DMS114 treated with DMSO at 0.1 percent for 48 hours (cell line): ENCODE results near the gene SVEP1.
"Not testable (repeated sequence)": the region's sequence is repeated elsewhere in the genome, so short reads cannot be mapped to it uniquely, and the experiment has no call there.

ENCODE experiments used
- DNase-seq: peaks from one replicate; lab custom pipeline; 2025; ENCODE audit not compliant: unreplicated experiment; lab: John Stamatoyannopoulos, UW

Gene SVEP1

GRCh38 chr9:110382731-110383130 is 196.8 kb downstream of the SVEP1 start:
- DNase-seq: no peak

GRCh38 chr9:110371411-110372007 is 208.0 kb downstream of the SVEP1 start:
- no peak for DNase-seq

GRCh38 chr9:110370315-110370714 is 209.2 kb downstream of the SVEP1 start:
- DNase-seq: no peak

- DNase-seq: no peak
These were observed 215.1 kb downstream of the SVEP1 start for GRCh38 chr9:110364451-110364850.

- not testable (repeated sequence) for DNase-seq
These were observed 220.5 kb downstream of the SVEP1 start for GRCh38 chr9:110358992-110359391.

GRCh38 chr9:110357505-110357904 is 222.0 kb downstream of the SVEP1 start:
- DNase-seq: no peak

GRCh38 chr9:110356639-110357395 is 222.7 kb downstream of the SVEP1 start:
- DNase-seq: no peak

- DNase-seq: no peak
These were observed 223.6 kb downstream of the SVEP1 start for GRCh38 chr9:110355911-110356310.

GRCh38 chr9:110351009-110351467 is 228.5 kb downstream of the SVEP1 start:
- DNase-seq: no peak

- no peak for DNase-seq
These were observed 233.2 kb downstream of the SVEP1 start for GRCh38 chr9:110346325-110346724.

- DNase-seq: no peak
These were observed 234.7 kb downstream of the SVEP1 start for GRCh38 chr9:110344821-110345220.

GRCh38 chr9:110343551-110343950 is 236.0 kb downstream of the SVEP1 start:
- DNase-seq: no peak

- no peak for DNase-seq
These were observed 239.2 kb downstream of the SVEP1 start for GRCh38 chr9:110340306-110340705.

- no peak for DNase-seq
These were observed 241.4 kb downstream of the SVEP1 start for GRCh38 chr9:110338143-110338542.

- DNase-seq: no peak
These were observed 241.8 kb downstream of the SVEP1 start, which contains the start of gene TXNDC8 for GRCh38 chr9:110337727-110338126. TSS of gene TXNDC8 (minus strand) at chr9:110337863.

GRCh38 chr9:110336363-110336762 is 243.2 kb downstream of the SVEP1 start:
- DNase-seq: no peak

- no peak for DNase-seq
These were observed 244.7 kb downstream of the SVEP1 start for GRCh38 chr9:110334871-110335270.

GRCh38 chr9:110334183-110334582 is 245.4 kb downstream of the SVEP1 start:
- DNase-seq: no peak

- no peak for DNase-seq
These were observed 246.8 kb downstream of the SVEP1 start for GRCh38 chr9:110332766-110333165.

GRCh38 chr9:110330484-110331105 is 248.9 kb downstream of the SVEP1 start:
- no peak for DNase-seq

GRCh38 chr9:110329639-110330230 is 249.8 kb downstream of the SVEP1 start:
- DNase-seq: no peak

- no peak for DNase-seq
These were observed 250.8 kb downstream of the SVEP1 start for GRCh38 chr9:110328763-110329162.
